Endothelial cell (in vitro differentiated cells): Measurements from ENCODE around the gene RUVBL1. TPM values are rescaled to one million over a fixed set of nuclear protein-coding genes. Genes with fewer than 3 reads are reported as not detected.

Experiments
- DNase-seq: peaks from one replicate; pipeline ENCODE4 v3.0.0; 2021; ENCODE audit warnings: low spot score
- H3K27ac Mint-ChIP-seq: one replicate; pipeline ENCODE4 v1.8.0; 2021; ENCODE audit warnings: mixed read lengths, inconsistent platforms; ENCODE audit not compliant: unreplicated experiment
- H3K27me3 Mint-ChIP-seq: one replicate; pipeline ENCODE4 v1.8.0; 2021; ENCODE audit warnings: mild to moderate bottlenecking, moderate library complexity, mixed read lengths, inconsistent platforms; ENCODE audit not compliant: unreplicated experiment
- H3K36me3 Mint-ChIP-seq: one replicate; pipeline ENCODE4 v1.8.0; 2021; ENCODE audit warnings: mild to moderate bottlenecking, low read depth, mixed read lengths, inconsistent platforms; ENCODE audit not compliant: unreplicated experiment
- H3K4me1 Mint-ChIP-seq: one replicate; pipeline ENCODE4 v1.8.0; 2021; ENCODE audit warnings: mild to moderate bottlenecking, mixed read lengths, inconsistent platforms; ENCODE audit not compliant: unreplicated experiment
- H3K4me3 Mint-ChIP-seq: one replicate; pipeline ENCODE4 v1.8.0; 2021; ENCODE audit warnings: mild to moderate bottlenecking, mixed read lengths, inconsistent platforms; ENCODE audit not compliant: unreplicated experiment
- H3K9me3 Mint-ChIP-seq: one replicate; pipeline ENCODE4 v1.8.0; 2021; ENCODE audit warnings: mixed read lengths, inconsistent platforms; ENCODE audit not compliant: unreplicated experiment
- total RNA-seq: library from RNA; stranded (reverse); fragmentation: NEBNext Ultra II Directional; extraction: Animal tissue kit (Norgen Biotek cat#: 25700); gene quantifications from one replicate; pipeline ENCODE4 v1.2.1, GENCODE V29; 2021; ENCODE audit not compliant: unreplicated experiment
- TF ChIP-seq, protein P1 (sequence below): fragments of 200-600 bp; sonication (generic); IDR thresholded peaks from one replicate; pipeline ENCODE4 v1.5.0; 2021; ENCODE audit warnings: antibody characterized with exemption; ENCODE audit not compliant: unreplicated experiment

The RUVBL1 gene
- total RNA-seq, 1 donor from 2014 or later: 30.3 TPM

- peak overlapping the region; percentile 41 for H3K27ac Mint-ChIP-seq
- peaks cover 49% of the 10 kb centered on the region for H3K4me1 Mint-ChIP-seq
- no peak overlapping the region for H3K4me3 Mint-ChIP-seq
- H3K27me3 Mint-ChIP-seq: peaks cover 5% of the 10 kb centered on the region
- no peaks in the 10 kb centered on the region for H3K36me3 Mint-ChIP-seq
- TF ChIP-seq, protein P1, sequence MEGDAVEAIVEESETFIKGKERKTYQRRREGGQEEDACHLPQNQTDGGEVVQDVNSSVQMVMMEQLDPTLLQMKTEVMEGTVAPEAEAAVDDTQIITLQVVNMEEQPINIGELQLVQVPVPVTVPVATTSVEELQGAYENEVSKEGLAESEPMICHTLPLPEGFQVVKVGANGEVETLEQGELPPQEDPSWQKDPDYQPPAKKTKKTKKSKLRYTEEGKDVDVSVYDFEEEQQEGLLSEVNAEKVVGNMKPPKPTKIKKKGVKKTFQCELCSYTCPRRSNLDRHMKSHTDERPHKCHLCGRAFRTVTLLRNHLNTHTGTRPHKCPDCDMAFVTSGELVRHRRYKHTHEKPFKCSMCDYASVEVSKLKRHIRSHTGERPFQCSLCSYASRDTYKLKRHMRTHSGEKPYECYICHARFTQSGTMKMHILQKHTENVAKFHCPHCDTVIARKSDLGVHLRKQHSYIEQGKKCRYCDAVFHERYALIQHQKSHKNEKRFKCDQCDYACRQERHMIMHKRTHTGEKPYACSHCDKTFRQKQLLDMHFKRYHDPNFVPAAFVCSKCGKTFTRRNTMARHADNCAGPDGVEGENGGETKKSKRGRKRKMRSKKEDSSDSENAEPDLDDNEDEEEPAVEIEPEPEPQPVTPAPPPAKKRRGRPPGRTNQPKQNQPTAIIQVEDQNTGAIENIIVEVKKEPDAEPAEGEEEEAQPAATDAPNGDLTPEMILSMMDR: no peak
- no peak for DNase-seq
- no peaks in the 10 kb centered on the region for H3K9me3 Mint-ChIP-seq
These were observed 44.5 kb upstream of the RUVBL1 start for GRCh38 chr3:128167973-128168674.

DNA sequence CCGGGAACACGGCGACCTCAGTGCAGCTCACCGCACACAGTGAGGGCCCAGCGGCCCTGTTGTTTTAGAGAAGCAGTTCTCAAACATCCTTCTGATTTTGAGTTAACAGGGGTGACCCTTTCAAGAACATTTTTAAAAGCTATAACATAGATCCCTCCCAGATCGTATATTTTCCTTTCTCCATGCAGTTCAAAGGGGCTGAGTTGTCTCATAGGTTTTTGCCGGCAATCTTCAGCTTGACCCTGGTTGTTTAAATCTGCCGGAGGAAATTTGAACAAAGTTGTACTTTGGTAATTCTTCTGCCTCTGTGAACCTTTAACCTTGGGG, 44.0 kb upstream of the RUVBL1 start:
- H3K4me3 Mint-ChIP-seq: no peak overlapping the region
- H3K9me3 Mint-ChIP-seq: no peaks in the 10 kb centered on the region
- H3K27me3 Mint-ChIP-seq: peaks cover 5% of the 10 kb centered on the region
- peak overlapping the region; percentile 41 for H3K27ac Mint-ChIP-seq
- peaks cover 49% of the 10 kb centered on the region for H3K4me1 Mint-ChIP-seq
- no peak for DNase-seq
- TF ChIP-seq, protein P1: no peak
- H3K36me3 Mint-ChIP-seq: no peaks in the 10 kb centered on the region

DNA sequence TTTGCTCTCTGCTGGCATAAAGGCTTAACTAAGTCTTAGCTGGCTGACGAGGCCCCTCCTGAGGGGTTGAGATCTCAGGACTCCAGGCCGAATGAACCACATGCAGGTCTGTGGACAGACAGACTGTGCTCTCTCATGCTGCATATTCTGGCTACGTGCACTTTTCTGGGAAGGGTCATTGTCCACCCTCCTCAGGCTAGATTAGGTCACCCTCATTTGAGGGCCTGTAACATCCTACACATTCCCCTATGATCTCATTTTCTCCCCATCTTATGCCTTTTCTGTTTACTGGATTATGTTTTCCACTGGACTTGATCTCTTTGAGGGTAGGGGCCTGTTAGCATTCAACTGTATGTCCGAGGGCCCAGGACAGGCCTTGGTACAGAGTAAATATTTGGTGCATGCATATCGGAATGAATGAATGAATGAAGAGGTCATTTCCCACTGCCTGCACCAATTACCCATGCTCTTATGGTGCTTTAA, 43.4 kb upstream of the RUVBL1 start:
- Mint-ChIP-seq H3K9me3 (no peaks in the 10 kb centered on the region), H3K36me3 (no peaks in the 10 kb centered on the region), H3K27me3 (peaks cover 5% of the 10 kb centered on the region), H3K4me1 (peaks cover 49% of the 10 kb centered on the region), H3K27ac (peak overlapping the region; percentile 15), H3K4me3 (peak overlapping the region; percentile 21)
- TF ChIP-seq, protein P1: no peak
- DNase-seq: no peak

DNA sequence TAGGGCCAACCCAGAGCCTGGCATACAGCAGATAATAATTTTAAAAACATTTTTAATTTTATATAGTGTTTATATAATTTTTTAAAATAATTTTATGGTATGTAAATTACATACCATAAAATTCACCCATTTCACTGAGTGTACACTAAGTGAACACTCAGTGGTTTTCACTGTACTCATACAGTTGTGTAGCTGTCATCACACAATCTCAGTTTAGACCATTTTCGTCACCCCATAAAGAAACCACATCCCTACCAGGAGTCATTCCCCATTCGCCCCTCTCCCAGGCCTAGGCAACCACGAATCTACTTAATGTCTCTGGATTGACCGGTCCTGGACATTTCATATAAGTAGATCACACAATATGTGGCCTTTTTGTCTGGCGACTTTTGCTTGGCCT, 39.8 kb upstream of the RUVBL1 start:
- Mint-ChIP-seq H3K27me3 (peaks cover 5% of the 10 kb centered on the region), H3K36me3 (peaks cover 4% of the 10 kb centered on the region), H3K4me3 (no peak overlapping the region)

GRCh38 chr3:128160661-128161060, 37.0 kb upstream of the RUVBL1 start:
- DNase-seq: no peak
- Mint-ChIP-seq H3K36me3 (peaks cover 19% of the 10 kb centered on the region), H3K4me3 (no peak overlapping the region), H3K9me3 (no peaks in the 10 kb centered on the region), H3K4me1 (peaks cover 18% of the 10 kb centered on the region), H3K27ac (no peak overlapping the region), H3K27me3 (peaks cover 5% of the 10 kb centered on the region)
- TF ChIP-seq, protein P1: no peak

More for the DNA sequence above, 39.8 kb upstream of the RUVBL1 start:
- no peak for DNase-seq
- TF ChIP-seq, protein P1: no peak
- H3K9me3 Mint-ChIP-seq: no peaks in the 10 kb centered on the region
- H3K27ac Mint-ChIP-seq: no peak overlapping the region
- H3K4me1 Mint-ChIP-seq: peaks cover 42% of the 10 kb centered on the region
